NCI-H1417 (cell line): ENCODE measurements around the gene CD99.

Experiments used
- DNase-seq, 3 experiments: peaks; one replicate each; lab custom pipeline; 2025; lab: John Stamatoyannopoulos, UW

Gene CD99

DNA sequence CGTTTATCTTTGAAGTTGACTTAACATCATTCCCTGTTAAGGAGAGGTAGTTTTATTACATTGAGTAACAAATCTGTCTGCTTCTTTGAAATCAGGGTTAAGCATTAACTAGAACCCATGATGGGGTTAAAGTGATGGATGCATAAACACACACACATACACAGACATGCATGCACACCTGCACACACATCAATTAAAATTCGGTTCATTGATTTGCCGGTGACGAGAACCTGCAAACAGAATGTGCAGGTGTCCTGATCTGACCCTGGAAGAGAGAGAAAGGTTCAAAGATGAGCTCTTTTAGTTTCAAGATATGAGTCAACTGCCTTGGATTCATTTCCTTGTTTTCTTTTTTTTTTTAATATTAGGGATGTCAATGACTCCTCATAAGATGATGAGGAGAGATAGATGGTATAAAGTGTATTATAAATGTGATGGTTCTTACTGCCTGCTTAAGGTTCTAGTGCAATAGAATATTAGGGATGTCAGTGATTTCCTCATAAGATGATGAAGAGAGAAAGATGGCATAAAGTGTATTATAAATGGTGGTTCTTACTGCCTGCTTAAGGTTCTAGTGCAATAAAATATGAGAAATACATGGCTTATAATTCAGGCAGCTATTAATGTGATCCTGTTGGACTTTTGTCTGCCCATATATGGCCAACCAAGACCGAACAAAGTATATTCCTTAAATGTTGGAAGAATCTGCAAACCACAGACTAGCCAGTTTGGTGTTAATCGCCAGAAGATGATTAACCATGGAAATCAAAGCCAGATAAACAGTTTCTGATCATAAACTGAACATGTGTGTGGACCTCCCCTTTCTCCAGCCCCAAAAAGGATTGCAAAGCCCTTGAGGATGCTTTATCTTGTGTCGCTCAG, 14.1 kb upstream of the CD99 start:
- no peak for DNase-seq

DNA sequence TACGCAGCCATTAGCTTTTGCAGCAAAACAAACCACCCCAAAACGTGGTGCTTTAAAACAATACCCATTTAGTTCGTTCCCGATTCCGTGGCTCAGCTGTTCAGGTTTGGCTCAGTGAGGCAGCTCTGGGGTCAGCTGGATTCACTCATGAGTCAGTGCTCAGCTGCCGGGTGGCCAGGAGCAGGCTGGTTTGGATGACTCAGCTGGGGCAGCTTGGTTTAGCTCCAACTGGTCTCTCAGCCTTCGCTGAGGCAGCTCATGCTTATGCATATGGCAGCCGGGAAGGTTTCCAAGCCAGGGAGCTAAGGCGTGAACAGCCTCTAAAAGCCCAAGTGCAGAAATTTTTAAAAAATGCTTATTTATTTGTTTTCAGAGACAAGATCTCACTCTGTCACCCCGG, 13.3 kb upstream of the CD99 start:
- DNase-seq, result no peak

DNA sequence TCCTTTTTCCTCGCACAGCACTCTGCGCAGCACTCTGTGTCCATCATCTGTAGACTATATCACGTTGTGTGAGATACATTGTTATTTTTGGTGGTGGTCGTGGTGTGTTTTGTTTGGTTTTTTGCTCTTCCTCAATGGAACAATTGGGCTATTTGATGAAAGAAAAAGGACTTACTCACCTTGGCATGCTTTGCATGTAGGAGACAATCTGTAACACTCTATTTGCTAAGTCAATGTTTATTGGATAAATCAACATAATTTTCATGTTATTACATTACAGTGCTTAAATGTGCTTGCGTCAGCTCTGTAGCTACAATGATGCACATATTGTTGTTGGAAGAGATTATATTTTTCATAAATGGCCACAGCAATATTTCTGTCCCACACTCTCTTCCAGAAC, 12.5 kb upstream of the CD99 start:
- no peak for DNase-seq

DNA sequence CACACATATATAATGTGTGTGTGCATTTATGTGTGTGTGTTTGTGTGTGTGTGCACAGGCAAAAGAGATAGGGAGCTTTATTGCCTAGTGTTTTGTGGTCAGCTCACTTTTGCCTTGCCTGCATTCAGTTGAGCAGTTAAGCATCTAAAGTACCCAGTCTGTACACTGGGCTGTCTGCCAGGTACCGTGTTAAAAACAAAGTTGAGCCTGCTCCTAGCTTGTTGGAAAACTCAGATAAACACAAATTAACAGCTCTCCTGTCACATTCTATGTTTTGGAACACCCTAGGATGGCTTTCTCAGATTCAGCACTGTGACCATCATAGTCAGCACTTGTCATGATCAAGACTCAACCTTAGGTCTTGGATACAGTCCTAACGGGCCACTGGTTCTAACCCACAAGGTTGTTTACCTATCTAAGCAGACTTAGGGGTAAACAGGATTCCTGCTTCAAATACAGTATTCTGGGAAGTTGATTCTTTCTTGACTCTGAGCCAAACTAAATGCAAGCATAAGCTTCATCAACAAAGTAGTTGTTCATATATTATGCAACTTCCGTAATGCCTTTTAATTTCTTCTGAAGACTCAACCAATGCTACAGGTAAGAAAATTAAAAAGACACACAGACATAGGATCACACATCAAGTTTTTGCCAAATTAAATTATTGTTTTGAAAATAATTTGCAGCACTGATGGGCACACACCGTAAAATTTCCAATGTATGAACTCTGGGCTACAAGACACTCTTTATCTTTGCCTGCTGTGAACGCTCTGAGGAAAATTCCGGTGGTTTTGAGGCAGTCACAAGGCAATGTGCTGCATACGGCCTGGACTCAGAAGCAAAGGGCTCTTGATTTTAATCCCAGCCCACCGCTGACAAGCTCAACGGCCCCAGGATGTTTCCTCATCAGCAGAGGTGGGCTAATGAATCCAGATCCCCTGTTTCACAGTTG, 11.3 kb upstream of the CD99 start:
- no peak for DNase-seq

DNA sequence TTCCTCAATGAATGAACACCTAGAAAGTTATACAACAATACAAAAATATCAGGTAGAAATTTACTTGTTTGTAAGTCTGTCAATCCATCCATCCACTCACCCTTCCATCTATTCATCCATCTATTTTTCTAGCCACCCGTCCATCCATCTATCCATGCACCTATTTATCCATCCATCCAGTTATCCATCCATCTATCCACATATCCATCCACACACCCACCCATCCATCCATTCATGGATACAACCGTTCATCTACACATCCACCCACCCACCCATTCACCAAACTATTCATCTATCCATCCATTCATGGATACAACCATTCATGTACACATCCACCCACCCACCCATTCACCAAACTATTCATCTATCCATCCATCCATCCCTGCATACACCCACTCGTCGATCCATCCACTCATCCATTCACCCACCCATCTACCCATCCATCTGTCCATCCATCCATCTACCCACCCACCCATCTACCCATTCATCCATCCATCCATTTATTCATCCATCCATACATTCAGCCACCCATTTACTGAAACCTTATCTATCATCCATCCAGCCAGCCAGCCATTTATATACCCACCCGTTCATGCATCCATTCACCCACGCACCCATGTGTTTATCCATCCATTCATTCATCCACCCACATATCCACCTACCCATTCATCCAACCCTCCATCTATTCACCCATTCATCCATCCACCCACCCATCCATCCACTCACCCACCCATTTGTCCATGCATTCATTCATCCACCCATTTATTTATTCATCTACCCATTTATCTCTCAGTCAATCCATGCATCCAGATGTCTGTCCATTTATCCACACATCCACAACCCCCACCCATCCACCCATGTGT, 10.4 kb upstream of the CD99 start:
- DNase-seq, result no peak

DNA sequence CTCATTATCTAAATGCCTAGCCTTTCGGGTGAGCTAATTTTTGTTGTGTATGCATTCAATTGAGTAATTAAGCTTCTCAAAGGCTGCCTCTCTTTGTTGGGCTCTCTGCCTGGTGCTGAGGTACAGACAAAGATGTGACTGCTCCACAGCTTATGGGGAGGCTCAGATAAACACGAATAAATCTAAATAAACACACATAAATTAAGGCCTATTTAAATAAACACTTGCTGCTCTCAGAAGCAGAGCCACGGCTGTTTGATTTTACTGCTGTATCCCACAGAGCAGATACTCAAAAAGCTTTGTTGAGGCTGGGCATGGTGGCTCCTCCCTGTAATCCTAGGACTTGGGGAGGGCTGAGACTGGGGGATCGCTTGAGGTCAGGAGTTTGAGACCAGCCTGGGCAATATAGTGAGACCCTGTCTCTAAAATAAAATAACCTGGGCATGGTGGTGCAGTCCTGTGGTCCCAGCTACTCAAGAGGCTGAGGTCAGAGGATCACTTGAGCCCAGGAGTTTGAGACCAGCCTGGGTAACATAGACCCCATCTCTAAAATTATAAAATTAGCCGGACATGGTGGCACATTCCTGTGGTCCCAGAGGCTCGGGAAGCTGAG, 8.4 kb upstream of the CD99 start:
- no peak for DNase-seq

DNA sequence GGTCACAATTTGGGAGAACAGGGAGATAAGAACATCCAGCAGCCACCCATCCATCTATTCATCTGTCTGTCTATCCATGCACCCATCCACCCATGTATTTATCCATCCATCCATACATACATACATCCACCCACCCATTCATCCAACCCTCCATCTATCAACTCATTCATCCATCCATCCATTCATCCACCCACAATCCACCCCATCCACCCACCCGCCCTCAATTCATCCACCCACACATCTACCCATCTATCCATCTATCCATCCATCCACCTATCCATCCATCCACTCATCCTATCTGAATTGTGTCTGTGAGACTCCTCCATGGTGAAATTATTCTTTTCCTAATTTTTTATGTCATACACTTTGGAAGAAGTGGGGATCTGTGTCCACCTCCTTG, 6.8 kb upstream of the CD99 start:
- DNase-seq, result no peak

DNA sequence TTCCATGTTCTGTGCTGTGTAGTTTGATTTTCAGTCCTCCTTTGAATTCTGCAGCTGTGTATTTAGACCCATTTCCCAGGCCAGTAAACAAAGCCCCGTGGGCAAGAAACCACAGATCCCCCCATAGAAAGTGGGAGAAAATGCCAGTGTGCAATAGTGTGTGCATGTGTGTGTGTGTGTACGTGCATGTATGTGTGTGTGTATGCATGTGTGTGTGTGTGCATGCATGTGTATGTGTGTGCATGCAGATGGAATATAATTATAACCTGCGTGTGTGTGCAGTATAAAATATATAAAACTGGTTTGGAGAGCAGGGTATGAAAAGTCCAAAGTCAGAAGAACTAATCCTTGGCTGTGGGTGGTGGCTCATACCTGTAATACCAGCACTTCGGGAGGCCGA, 5.2 kb upstream of the CD99 start:
- no peak for DNase-seq

DNA sequence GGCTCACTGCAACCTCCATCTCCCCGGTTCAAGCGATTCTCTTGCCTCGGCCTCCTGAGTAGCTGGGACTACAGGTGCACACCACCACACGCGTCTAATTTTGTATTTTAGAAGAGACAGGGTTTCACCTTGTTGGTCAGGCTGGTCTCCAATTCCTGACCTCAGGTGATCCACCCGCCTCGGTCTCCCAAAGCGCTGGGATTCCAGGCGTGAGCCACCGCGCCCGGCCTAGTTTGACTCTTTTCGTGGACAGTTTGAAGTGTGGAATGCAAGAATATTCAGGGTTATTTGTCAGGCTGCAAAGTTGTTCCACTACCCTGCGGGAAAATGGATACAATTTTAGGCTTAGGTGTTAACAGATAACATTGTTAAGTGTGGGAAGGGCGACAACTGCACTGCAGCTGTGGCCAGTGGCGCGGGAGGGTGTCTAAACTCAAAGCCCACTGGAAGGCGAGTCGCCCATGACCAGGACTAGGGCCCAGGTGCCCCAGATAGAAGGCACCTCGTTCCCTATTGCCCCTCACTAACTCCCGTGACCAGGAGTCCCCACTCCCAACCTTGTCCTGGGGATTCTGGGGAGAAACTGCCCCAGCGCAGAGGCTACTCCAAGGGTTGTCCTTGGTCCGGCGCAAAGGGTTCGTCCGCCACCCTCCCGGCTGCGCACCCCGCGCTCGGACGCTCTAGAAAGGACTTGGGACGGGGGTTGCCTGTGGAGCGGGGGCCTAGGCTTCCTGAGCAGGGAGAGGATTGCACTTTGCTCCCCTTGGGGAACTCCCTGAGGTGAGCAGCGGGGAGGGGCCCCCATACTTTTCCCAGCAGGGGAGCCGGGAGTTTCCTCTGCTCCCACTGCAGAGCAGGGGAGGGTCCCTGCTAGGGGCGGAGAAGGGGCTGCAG, 1.1 kb upstream of the CD99 start:
- no peak for DNase-seq

DNA sequence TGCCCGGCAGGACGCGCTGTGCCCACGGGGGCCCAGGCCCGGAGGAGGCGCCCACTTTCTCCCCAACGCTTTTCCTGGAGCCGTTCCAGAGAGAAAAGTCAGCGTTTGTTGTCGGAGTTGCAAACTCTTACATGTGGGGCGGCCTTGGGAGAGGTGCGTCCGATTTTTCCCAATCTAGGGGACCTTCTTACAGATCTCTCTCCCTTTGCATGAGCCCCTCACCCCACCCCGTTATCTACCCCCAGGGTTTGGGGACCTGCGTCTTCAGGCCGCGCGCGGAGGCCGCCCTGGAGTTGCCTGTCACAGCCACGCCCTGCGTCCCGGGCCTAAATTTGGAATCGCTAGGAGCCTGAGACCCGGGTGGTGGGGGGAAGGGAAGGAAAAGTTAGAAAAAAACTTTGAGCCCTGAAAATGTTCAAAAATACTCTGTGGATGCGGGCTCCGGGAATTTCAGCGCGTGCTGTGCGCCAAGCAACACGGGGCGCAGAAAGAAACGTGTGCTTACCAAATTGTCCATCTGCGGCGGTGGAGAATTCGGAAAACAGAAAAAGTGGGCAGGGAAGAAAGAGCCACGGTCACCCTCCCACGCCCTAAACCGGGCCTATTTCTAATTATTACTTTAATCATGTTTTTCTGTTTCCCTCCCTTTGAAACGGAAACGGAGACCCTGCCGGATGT, 587 bp downstream of the CD99 start:
- DNase-seq, result no peak

DNA sequence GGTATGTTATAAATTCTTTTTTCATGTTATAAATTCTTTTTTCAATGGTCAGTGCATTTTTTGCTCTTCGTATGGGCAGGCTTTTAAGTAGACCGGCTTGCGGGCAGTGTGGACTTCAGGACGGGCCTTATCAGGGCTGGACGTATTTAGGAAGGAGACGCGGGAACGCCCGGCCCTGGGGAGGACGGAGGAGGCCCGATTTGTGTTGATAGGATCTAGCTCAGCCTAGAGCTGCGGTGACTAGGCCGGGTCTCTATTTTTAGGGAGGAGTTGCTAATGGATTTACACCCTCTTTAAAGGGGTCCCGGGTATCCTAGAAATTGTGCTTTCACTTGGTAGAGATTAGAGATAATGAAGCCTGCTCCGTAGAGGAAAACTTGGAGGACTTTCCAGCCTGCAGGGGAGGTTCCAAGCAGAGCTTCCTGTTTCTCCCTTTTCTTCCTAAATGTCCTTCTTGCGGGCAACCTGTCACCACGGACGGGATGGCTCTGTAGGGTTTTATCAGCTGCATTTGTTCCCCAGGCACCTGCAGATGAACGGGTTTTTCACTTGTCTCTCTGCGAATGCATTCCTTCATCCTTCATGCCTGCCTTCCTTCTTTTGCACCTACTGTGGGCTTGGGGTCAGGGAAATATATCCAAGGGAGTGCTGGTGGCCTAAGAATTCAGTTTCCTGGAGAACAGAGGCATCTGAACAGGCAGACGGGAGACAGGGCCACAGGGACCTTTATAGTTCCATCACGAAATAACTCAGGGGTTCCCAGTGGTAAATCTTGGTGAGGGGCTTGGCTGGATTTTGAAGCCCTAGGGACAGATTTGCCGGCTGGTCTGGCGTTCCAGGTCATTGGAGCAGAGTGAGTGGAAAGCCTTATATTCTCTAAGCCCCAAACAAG, 1.4 kb downstream of the CD99 start:
- DNase-seq, result no peak

DNA sequence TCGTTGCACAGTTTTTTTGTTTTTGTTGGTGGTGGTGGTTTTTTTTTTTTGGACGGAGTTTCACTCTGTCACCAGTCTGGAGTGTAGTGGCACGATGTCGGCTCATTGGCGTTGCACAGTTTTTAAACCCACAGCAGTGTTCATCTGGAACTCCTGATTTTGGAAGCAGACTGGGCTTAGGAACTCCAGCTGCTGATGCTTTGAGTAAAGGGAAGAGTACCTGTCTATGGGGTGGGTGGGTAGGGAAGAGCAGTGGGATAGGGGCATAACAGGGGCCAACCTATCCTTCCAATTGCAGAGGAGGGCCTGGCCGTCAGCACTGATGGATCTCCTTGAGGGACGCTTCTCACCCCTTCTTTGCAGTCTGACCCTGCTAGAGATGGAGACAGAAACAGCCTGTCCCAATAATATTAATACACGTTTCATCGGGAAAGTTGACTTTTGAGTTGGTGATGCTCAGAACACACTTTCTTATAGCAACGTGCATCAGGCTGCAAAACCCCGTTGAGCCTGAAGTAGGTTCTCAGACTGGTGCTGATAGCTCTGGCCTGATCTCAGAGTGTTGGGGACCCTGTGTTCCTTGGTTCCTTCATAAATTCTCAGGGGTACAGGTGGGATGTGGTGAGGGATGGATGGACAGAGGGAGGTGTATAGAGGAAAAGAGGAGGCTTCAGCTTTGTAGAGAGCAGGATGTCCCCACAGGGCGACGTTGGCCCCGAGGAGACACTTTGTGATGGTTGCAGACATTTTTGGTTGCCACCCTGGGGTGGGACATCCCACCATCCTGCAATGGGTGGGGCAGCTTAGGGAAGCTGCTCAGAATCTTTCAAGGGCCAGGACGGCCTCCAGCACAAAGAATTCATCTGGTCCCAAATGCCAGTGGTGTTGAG, 2.3 kb downstream of the CD99 start:
- DNase-seq, result no peak

DNA sequence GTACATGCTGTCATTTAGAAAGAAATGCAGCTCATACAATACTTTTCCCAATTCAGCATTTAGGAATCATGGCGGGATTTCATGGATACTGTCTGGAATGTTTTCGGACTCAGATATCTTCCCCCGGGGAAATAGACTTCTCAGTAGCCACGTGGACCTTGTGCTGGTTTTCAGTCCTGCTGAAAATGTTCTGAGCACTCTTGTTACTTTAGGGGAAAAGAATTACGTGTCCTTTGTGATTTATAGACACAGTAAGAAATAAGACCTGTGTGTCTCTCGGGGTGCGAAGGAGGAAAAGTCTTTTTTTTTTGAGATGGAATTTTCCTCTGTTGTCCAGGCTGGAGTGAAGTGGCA, 3.8 kb downstream of the CD99 start:
- no peak for DNase-seq

DNA sequence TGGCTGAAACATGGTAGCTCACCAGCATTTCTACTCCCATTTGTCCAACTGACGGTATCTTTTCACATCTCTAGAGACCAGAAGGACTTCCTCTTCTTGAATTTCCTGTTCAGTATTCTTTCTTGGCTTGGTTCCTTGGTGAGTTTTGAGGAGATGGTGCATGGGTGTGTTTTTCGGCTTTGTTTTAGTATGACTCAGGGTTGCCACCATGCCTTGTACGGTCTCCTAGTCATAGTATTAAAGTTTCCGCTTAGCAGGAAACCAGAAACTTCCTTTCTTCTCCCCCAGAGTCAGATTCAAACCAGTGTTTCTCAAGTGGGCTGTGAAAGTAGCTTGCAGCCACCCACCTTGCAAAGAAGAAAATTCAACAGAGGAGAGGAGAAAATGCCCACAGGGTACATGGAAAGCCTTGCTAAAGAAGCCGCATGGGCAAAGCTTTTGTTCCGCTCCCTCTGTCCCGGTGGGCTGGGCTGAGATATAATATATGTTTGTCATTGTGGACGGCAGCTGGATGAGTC, 5.7 kb downstream of the CD99 start:
- no peak for DNase-seq

DNA sequence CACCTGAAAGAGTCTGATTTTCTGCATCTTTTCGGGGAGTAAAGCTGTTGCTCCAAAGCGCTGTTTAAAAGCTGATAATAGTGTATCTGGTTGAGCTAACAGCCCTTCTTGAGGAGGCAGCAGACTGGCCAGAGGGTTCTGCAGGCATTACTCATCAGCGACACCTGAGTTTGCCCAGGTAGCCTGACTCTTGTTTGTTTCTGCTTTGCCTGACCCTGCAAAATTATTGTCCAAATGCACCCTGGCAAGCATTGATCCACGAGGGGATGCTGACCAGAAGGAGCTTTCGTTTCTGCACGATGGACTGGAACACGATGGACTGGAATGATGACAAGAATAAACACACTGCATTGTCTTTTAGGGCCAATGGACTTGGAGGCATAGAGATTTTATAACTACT, 6.2 kb downstream of the CD99 start:
- DNase-seq, result no peak

DNA sequence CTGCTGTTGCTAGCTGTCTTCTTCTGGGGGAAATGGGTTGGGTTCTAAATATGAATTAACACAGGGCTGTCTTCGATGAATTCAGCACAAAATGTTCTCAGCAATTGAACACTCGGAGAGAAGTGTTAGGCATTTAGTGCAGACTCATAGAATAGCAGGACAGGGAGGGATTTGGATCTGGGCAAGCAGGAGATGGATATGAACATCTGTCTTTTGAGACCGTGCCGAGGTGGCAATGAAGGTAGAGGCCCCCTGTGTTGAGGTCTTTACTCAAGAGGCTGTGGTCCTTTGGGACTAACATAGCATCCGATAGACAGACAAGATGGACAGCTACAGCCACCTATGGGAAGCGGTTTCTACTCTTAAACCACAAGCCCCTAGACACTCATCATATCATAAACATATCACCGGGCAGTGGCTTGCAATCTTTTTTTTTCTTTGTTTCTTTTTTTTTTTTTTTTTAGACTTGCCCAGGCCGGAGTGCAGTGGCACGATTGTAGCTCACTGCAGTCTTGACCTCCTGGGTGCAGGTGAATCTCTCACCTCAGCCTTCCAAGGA, 6.7 kb downstream of the CD99 start:
- no peak for DNase-seq

DNA sequence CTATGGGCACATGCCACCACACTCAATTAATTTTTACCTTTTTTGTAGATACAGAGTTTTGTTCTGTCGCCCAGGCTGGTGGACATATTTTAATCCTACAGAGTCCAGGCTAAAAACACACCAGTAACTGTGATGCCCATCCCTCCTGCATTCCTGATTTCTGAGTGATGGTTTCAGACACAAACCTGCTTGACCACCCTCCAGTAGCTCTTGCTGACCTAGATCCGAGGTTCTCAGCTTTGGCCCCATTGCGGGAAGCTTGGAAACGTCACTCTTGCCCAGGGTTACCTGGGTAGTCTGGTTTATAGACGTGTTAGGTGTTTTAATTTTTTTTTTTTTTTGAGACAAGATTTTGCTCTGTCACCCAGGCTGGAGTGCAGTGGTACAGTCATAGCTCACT, 7.5 kb downstream of the CD99 start:
- no peak for DNase-seq

DNA sequence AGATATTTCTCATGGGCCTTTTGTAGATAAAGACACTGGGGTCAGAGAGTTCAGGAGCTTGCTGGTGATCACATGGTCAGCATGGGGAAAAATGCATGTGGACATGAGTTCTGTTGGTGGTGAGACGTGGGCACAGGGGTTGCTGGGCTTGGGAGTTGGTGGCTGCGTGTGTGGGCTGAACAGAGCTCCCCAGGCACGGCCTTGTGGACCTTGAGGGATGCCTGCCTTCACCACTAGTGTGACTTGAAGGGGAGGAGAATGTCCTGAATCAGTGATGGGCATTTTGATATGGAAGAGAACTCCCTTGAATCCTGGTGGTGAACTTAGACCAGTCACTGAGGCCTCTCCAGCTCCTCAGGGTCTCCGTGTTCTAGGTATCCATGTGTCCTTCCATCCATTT, 8.9 kb downstream of the CD99 start:
- DNase-seq, result no peak
